Fibroblast of lung (primary cell): ENCODE data around the gene SPON1.

Source experiments
- EZH2 ChIP-seq: IDR thresholded peaks from 2 replicates; pipeline ENCODE4 v1.5.1; 2012; ENCODE audit warnings: low read length, control low read depth, mild to moderate bottlenecking; ENCODE audit errors: missing control alignments
- TF ChIP-seq, protein P1 (sequence below), 2 donors: IDR thresholded peaks in 1 of 2; conservative IDR thresholded peaks in 1 of 2; 1 replicate in 1 of 2; 2 replicates in 1 of 2; pipeline ENCODE4 v1.5.1; 2011 to 2012; ENCODE audit warnings: low read length in 2 of 2, control low read depth in 1 of 2, inconsistent platforms in 1 of 2, low read depth in 1 of 2, mild to moderate bottlenecking in 1 of 2

DNA sequence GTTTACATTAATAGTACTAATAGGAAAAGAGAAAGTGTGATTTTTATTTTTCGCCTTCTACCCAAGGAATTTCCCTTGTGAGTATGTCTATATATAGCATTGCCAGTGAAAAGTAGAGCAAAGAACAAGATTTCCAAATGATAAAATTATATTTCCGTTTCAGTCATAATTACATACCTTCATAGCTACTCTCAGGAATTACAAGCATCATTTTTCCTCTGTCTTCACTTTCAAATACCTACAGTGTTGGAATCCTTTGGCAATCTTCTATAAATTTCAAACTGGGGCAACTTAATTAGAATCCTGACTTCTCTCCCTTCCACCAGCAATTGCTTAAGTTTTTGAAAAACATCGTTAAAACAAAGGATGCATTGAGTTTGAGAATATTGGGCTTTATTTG is 35.5 kb upstream of the SPON1 start:
- TF ChIP-seq, protein P1, sequence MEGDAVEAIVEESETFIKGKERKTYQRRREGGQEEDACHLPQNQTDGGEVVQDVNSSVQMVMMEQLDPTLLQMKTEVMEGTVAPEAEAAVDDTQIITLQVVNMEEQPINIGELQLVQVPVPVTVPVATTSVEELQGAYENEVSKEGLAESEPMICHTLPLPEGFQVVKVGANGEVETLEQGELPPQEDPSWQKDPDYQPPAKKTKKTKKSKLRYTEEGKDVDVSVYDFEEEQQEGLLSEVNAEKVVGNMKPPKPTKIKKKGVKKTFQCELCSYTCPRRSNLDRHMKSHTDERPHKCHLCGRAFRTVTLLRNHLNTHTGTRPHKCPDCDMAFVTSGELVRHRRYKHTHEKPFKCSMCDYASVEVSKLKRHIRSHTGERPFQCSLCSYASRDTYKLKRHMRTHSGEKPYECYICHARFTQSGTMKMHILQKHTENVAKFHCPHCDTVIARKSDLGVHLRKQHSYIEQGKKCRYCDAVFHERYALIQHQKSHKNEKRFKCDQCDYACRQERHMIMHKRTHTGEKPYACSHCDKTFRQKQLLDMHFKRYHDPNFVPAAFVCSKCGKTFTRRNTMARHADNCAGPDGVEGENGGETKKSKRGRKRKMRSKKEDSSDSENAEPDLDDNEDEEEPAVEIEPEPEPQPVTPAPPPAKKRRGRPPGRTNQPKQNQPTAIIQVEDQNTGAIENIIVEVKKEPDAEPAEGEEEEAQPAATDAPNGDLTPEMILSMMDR (conservative IDR thresholded peaks at IDR 0.05 in 1 of 2, IDR thresholded peaks at IDR 0.05 in 1 of 2; ENCODE audit: low read depth in 1 of 2, low read length in 2 of 2) = no peak
- no peak for TF ChIP-seq EZH2
